Activated T-helper 1 cell treated with anti-CD3 and anti-CD28 coated beads, Interleukin-2, amount 50 U/mL, for 16 hours (primary cell): ENCODE measurements around the gene VRK1.
"Not testable (repeated sequence)": the region's sequence is repeated elsewhere in the genome, so short reads cannot be mapped to it uniquely, and the experiment has no call there.

Source experiments
- DNase-seq, 2 donors: peaks; one replicate each; pipeline ENCODE4 v3.0.0-alpha.2; 2020; ENCODE audit warnings: low read depth in 1 of 2, low spot score in 1 of 2

The VRK1 gene

GRCh38 chr14:96876747-96877146 is 79.6 kb downstream of the VRK1 start:
- no peak for DNase-seq

DNA sequence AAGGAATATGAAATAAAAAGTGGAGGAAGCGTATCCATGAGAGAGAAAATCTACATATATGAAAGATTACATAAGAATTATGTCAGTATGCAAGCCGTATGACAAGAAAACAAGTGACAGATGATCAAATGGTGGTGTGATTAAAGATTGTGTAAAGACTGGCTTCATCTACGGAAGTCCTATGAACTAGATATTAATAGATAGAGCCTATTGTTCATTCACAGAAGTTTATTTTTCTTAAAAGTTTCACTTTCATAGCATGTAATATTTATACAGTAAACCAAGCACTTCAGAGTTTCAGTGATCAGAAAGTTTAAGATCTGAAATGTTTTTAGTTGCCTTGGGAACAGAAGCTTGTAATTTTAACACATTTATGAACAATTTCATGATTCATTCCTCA is 84.5 kb downstream of the VRK1 start:
- no peak for DNase-seq

- DNase-seq = not testable (repeated sequence)
These were observed 86.8 kb downstream of the VRK1 start for GRCh38 chr14:96883974-96884373.

DNA sequence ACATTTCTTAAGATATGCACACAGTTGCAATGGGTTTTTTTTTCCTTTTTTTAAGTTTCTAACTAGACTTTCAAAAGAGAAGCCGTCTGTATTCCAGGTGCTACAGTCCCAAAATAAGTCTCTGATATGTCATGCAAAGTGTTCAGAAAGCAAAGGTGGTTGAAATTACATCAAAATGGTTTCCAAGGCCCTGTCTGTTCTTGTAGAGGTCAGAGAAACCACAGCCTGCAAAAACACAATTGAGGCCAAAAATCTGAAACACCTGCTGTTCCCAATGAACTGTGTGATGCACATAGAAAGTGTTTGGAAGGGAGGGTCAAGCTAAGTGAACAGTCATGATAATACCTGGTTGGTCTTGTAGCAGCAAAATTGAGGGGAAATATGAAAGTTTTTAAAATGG is 91.0 kb downstream of the VRK1 start:
- no peak for DNase-seq

- DNase-seq = no peak
These were observed 91.4 kb downstream of the VRK1 start for GRCh38 chr14:96888593-96888992.

- no peak for DNase-seq
These were observed 91.9 kb downstream of the VRK1 start for GRCh38 chr14:96889091-96889490.

GRCh38 chr14:96893966-96894622 is 96.9 kb downstream of the VRK1 start:
- DNase-seq = no peak

- DNase-seq = no peak
These were observed 97.8 kb downstream of the VRK1 start for GRCh38 chr14:96894966-96895365.

DNA sequence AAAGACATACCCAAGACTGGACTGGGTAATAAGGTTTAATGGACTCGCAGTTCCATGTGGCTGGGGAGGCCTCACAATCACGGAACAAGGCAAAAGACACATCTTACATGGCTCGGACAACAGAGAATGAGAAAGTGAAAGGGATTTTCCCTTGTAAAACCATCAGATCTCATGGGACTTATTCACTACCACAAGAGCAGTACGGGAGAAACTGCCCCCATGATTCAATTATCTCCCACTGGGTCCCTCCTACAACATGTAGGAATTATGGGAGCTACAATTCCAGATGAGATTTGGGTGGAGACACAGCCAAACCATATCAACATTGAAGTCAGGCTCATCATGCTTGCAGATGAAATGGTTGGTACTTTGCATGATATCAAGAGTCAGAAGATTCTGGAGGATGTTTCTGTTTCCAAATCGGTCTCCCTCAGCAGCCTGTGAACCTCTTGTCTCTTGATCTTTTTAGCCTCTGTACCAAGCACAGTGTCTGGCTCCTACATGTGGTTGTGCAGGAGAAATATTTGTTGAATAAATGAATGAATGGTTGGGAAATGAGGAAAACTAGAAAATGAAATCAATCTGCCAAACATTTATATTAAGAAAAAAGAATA is 98.6 kb downstream of the VRK1 start:
- no peak for DNase-seq

GRCh38 chr14:96897184-96897583 is 100.0 kb downstream of the VRK1 start:
- no peak for DNase-seq

DNA sequence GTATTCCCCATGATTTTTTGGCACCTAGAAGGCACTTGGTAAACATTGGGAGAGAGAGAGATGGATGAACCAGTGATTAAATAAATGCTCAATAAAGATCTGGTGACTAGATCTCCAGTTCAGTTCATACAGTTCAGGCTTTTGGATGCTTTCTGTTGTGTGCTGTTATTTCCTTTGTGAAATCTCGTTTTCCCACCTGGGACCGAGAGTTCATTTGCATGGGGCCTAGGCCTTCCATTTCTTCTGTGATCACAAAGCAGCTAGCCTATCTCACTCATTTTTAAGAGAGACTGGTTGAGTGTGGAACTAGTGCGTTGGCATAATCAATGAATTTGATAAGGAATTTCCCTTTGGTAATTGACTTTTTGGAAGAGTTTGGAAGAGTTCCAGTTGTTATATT is 104.0 kb downstream of the VRK1 start:
- no peak for DNase-seq

GRCh38 chr14:96902004-96902403 is 104.8 kb downstream of the VRK1 start:
- DNase-seq = no peak

- DNase-seq = no peak
These were observed 106.4 kb downstream of the VRK1 start for GRCh38 chr14:96903444-96904023.

DNA sequence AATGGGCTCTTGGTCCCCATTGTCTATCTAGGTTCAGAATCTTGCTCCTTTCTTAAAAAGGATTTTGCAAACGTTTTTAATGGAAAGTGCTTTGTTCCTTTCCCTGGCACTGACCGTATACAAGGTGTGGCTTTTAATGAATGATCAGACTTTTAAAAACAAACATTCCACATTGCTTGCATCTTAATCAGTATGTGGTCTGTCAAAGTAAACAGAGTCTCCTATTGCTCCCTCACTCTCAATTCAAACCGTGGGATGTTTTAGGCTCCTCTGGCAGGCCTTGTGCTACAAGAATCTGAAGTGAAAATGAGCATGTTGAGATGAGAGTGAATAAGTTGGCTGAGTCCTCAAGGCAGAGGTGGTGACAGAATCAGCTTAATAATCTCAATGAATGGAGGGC is 107.0 kb downstream of the VRK1 start:
- DNase-seq = no peak

- DNase-seq = no peak
These were observed 107.9 kb downstream of the VRK1 start for GRCh38 chr14:96905065-96905464.

GRCh38 chr14:96905825-96906224 is 108.6 kb downstream of the VRK1 start:
- no peak for DNase-seq

DNA sequence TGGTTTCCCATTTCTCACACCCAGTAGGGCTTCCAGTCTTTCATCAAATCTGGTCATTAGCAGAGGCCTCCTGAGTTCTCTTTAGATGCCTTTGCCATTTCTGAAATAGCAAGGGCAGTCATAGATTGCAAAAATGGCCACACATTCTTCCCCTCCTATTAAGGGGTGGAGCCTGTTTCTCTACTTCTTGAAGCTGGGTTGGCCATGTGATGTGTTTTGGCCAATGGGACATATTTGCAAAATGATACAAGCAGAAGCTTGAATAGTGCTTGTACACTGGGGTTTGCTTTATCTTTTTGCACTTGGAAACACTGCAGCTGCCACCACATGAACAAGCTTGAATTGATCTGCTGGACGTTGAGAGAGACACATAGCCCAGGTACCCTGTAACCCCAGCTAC is 109.3 kb downstream of the VRK1 start:
- no peak for DNase-seq

- no peak for DNase-seq
These were observed 112.7 kb downstream of the VRK1 start for GRCh38 chr14:96909841-96910364.

DNA sequence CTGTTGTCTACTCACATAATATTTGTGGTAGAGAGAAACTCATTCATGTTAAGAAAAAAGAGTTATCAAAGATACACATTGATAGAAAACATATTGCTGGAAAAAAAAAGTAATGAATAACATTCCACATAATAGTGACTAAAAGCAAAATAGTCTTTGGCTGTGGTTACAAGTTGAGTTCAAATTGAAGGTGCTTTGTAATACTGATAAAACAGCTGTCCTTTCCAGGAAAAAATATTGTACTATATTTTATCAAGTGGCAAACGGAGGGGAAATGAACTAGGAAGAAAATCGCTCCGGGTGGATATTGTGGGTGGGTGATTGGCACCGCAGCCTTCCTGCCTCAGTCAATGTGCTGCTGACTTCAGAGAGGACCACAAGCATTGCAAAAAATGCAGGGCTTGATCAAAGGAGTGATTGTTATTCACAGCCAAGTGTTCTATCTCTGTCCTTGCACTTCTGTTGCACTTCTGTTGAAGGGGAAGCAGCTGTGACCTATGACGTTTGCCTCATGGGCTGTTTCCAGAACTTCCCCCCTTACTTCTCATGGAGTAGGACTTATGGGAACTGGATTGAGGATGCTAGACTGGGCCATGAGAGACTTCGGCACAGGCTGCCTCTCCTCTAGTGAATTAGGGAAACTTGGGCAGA is 114.4 kb downstream of the VRK1 start:
- no peak for DNase-seq

DNA sequence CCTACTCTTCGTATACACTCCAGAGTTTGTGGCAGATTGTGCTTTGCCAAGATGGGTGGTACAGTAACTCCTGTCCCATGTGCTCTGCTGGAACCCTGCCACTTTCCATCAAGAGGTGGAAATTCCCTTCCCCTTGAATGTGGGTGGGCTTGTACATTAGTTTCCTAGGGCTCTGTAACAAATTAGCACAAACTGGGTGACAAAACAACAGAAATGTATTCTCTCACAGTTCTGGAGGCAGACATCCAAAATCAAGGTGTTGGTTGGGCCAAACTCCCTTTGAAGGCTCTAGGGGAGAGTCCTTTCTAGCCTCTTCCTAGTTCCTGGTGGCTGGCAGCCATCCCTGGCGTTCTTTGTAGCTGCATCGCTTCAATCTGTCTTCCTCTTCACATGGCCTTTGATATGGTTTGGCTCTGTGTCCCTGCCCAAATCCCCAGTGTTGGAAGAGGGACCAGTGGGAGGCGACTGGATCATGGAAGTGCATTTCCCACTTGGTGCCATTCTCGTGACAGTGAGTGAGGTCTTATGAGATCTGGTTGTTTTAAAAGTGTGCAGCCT is 117.5 kb downstream of the VRK1 start:
- DNase-seq = no peak

GRCh38 chr14:96915478-96915877 is 118.3 kb downstream of the VRK1 start:
- no peak for DNase-seq

DNA sequence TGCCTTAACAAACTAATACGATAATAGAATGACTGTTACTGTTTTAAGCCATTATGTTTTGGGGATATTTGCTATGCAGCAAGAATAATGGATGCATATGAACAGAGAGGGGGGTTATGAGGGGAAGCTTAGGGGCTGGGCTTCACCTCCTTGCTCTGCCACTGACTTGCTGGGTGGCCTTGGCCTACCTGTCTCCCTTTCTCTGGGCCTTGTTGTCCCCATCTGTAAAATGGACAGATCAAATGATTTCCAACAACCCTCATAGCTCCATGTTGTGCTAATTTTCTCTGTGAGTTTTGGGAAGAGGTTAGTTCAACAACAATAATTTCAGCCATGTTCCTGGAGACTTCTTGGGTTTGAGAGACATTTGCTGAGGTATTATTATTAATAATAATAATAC is 119.6 kb downstream of the VRK1 start:
- no peak for DNase-seq
